Neural progenitor cell (in vitro differentiated cells): Measurements from ENCODE around the gene RHBDL1. TPM values are rescaled to one million over a fixed set of nuclear protein-coding genes. Genes with fewer than 3 reads are reported as not detected.

Source experiments
- DNase-seq: peaks from one replicate; pipeline ENCODE4 v3.0.0-alpha.2; 2016; ENCODE audit warnings: low spot score
- H2AFZ ChIP-seq: fragments of 200-600 bp; sonication (generic); replicated peaks from 2 replicates; pipeline ENCODE4 v1.6.1; 2016; ENCODE audit warnings: antibody characterized with exemption
- H3F3A ChIP-seq: fragments of 200-600 bp; sonication (generic); 2 replicates; pipeline ENCODE4 v1.6.1; 2016; ENCODE audit warnings: antibody characterized with exemption, low read depth
- H3K27ac ChIP-seq: fragments of 200-600 bp; sonication (generic); 2 replicates; pipeline ENCODE4 v1.5.1; 2016; ENCODE audit warnings: mild to moderate bottlenecking
- H3K27me3 ChIP-seq: fragments of 200-600 bp; sonication (generic); 2 replicates; pipeline ENCODE4 v1.6.1; 2016; ENCODE audit warnings: mild to moderate bottlenecking, moderate library complexity
- H3K36me3 ChIP-seq: fragments of 200-600 bp; sonication (generic); 2 replicates; pipeline ENCODE4 v1.5.1; 2016
- H3K4me1 ChIP-seq: fragments of 200-600 bp; sonication (generic); 2 replicates; pipeline ENCODE4 v1.6.1; 2016; ENCODE audit warnings: mixed run types
- H3K4me2 ChIP-seq: fragments of 200-600 bp; sonication (generic); 2 replicates; pipeline ENCODE4 v1.6.1; 2016
- H3K4me3 ChIP-seq: fragments of 200-600 bp; sonication (generic); 2 replicates; pipeline ENCODE4 v1.5.1; 2016
- H3K79me2 ChIP-seq: fragments of 200-600 bp; sonication (generic); 2 replicates; pipeline ENCODE4 v1.6.1; 2016; ENCODE audit warnings: low read depth
- H3K9ac ChIP-seq: fragments of 200-600 bp; sonication (generic); 2 replicates; pipeline ENCODE4 v1.6.1; 2016
- H3K9me3 ChIP-seq: fragments of 200-600 bp; sonication (generic); 2 replicates; pipeline ENCODE4 v1.5.1; 2016; ENCODE audit warnings: low read depth
- H4K20me1 ChIP-seq: fragments of 200-600 bp; sonication (generic); 2 replicates; pipeline ENCODE4 v1.6.1; 2016; ENCODE audit warnings: low read depth
- H3K27ac Mint-ChIP-seq: 3 replicates; pipeline ENCODE4 v1.8.0; 2021; ENCODE audit warnings: mixed read lengths
- H3K27me3 Mint-ChIP-seq: 2 replicates; pipeline ENCODE4 v1.8.0; 2022; ENCODE audit warnings: low read depth, mild to moderate bottlenecking, inconsistent platforms, moderate library complexity, mixed read lengths; ENCODE audit not compliant: insufficient read depth
- H3K36me3 Mint-ChIP-seq: 3 replicates; pipeline ENCODE4 v1.8.0; 2021; ENCODE audit warnings: mixed read lengths
- H3K4me1 Mint-ChIP-seq: 3 replicates; pipeline ENCODE4 v1.8.0; 2021; ENCODE audit warnings: mixed read lengths
- H3K4me3 Mint-ChIP-seq: 3 replicates; pipeline ENCODE4 v1.8.0; 2021; ENCODE audit warnings: mild to moderate bottlenecking, moderate library complexity, mixed read lengths
- H3K9me3 Mint-ChIP-seq: 3 replicates; pipeline ENCODE4 v1.8.0; 2020; ENCODE audit warnings: mixed read lengths
- CTCF ChIP-seq: fragments of 200-600 bp; sonication (generic); IDR thresholded peaks from 2 replicates; pipeline ENCODE4 v1.5.1; 2017; ENCODE audit warnings: antibody characterized with exemption, mild to moderate bottlenecking
- EZH2 ChIP-seq: fragments of 200-600 bp; sonication (generic); IDR thresholded peaks from 2 replicates; pipeline ENCODE4 v1.6.1; 2017; ENCODE audit warnings: antibody characterized with exemption, mild to moderate bottlenecking, moderate library complexity
- EZH2phosphoT487 ChIP-seq: fragments of 200-600 bp; sonication (generic); IDR thresholded peaks from 2 replicates; pipeline ENCODE4 v1.6.1; 2017; ENCODE audit warnings: antibody characterized with exemption
- total RNA-seq: library from RNA; depleted of rRNA; stranded (reverse); fragments of >200 nt; gene quantifications from 2 replicates; pipeline ENCODE4 v1.2.3, GENCODE V29; 2015; ENCODE audit warnings: low replicate concordance

RHBDL1 gene
- total RNA-seq, 1 donor from 2014 or later, result 0.28 TPM

DNA sequence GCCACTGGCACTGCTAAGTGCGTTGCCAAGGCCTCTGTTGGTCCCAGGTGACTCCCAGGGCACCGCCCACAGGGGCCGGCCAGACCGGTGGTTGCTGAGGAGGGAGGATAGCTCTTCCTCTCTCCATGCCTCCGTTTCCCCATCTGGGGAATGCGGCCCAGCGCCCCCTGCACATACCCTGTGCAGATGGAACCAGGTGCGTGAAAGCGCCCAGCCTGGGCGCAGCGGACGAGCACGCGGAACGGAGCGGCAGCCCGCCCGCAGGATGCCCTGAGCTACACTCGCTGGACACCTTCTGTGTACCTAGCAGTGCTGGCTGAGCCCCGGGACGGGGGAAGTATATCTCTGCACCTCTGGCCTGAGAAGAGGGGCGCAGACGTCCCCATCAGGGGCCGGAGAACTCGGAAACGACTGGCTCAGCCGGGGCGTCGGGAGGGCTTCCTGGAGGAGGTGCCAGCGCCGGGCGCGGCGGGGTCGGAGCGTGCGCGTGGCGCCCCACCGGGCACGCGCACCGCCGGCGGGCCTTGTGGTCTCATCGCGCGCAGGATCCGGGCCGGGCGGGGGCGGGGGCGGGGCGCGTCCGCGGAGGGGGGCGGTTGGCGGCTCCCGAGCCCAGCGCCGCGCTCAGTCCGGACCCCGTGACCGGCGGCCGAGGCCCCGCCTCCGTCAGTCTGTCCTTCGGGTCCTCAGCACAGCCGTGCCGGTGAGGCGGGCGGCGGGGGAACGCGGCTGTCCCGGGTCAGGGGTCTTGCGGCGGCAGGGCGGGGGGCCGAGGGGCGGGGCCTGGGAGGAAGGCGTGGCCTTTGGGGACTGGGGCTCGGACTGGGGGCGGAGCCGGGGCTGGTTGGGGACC lies 51.2 kb downstream of the RHBDL1 start, which contains the start of the genes CCDC78 and HAGHL:
CCDC78 (minus strand) TSS at position 6 of the 853 bp plus-strand sequence. CDS start 76 bp downstream, outside the sequence.
HAGHL (plus strand) TSS at position 669 of the 853 bp plus-strand sequence. CDS start 404 bp downstream, outside the sequence.
- H3K4me1 ChIP-seq, result peaks cover 8% of the 10 kb centered on the region
- H3K36me3 ChIP-seq, result no peaks in the 10 kb centered on the region
- peak; percentile 27 for TF ChIP-seq EZH2phosphoT487
- TF ChIP-seq EZH2, result no peak

DNA sequence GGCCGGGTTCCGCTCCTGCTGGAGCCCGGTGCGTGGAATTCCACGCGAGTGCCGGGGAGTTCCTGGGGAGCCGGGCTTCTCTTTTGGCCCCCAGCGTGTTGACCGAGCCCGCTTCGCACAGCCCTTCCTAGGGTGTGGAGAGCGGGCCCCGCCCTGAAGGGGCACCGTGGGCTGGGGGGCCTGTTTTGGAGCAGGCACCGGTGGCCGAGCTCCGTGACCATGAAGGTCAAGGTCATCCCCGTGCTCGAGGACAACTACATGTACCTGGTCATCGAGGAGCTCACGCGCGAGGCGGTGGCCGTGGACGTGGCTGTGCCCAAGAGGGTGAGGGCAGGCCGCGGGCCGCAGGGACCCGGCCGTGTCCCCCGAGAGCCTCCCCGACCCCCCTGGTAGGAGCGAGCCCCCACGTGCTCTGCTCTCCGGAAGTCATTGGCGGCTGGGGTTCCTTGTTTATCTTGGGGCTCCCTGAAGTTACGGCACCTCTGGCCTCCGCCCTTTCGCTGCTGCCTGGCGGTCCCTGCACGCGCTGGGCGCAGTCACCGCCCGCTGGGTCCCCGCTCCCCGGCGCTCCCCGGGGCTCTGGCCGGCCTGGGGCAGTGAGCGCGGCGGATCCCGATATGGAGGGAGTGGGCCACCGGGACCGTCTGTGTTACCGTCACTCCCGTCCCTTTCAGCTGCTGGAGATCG lies 52.0 kb downstream of the RHBDL1 start:
- Histone ChIP-seq H3K79me2 (no peaks in the 10 kb centered on the region), H3K27me3 (peaks cover 45% of the 10 kb centered on the region), H2AFZ (no peak overlapping the region), H4K20me1 (peaks cover 26% of the 10 kb centered on the region), H3K9ac (no peak overlapping the region), H3K4me2 (peak overlapping the region; percentile 92), H3K27ac (no peak overlapping the region), H3K36me3 (no peaks in the 10 kb centered on the region), H3K4me3 (peak overlapping the region; percentile 43), H3K9me3 (no peaks in the 10 kb centered on the region), H3F3A (peaks cover 33% of the 10 kb centered on the region), H3K4me1 (peaks cover 8% of the 10 kb centered on the region)
- H3K9me3 Mint-ChIP-seq, result no peaks in the 10 kb centered on the region
- peak overlapping the region; percentile 70 for H3K4me3 Mint-ChIP-seq
- TF ChIP-seq EZH2phosphoT487 (peak; percentile 39), CTCF (no peak), EZH2 (peak; percentile 72)
- peaks cover 7% of the 10 kb centered on the region for H3K27me3 Mint-ChIP-seq
- no peak overlapping the region for H3K27ac Mint-ChIP-seq
- H3K36me3 Mint-ChIP-seq, result no peaks in the 10 kb centered on the region
- peak; percentile 50 for DNase-seq
- H3K4me1 Mint-ChIP-seq, result no peaks in the 10 kb centered on the region

More for the DNA sequence above, 51.2 kb downstream of the RHBDL1 start, which contains the start of the genes CCDC78 and HAGHL:
- Mint-ChIP-seq H3K27ac (no peak within 1 kb of the TSS), H3K9me3 (no peaks in the 10 kb centered on the region), H3K4me1 (no peaks in the 10 kb centered on the region), H3K27me3 (peaks cover 7% of the 10 kb centered on the region), H3K4me3 (peak within 1 kb of the TSS; percentile 78), H3K36me3 (no peaks in the 10 kb centered on the region)
- peak; percentile 86 for DNase-seq
- H3K4me2 ChIP-seq, result peak within 1 kb of the TSS; percentile 92
- no peaks in the 10 kb centered on the region for H3K9me3 ChIP-seq
- H3K79me2 ChIP-seq, result no peaks in the 10 kb centered on the region
- no peak within 1 kb of the TSS for H3K27ac ChIP-seq
- H3F3A ChIP-seq, result peaks cover 33% of the 10 kb centered on the region
- H3K9ac ChIP-seq, result no peak within 1 kb of the TSS
- H2AFZ ChIP-seq, result no peak within 1 kb of the TSS
- peaks cover 45% of the 10 kb centered on the region for H3K27me3 ChIP-seq
- H4K20me1 ChIP-seq, result peaks cover 34% of the 10 kb centered on the region
- H3K4me3 ChIP-seq, result peak within 1 kb of the TSS; percentile 43

Other genes with a start within 250 kb of the RHBDL1 start
- gene CAPN15, start 148.0 kb upstream of the RHBDL1 start, total RNA-seq, result 6.8 and 41.0 TPM in 2 replicates
- gene PRR35, start 115.3 kb upstream of the RHBDL1 start, total RNA-seq, result not detected in 2 replicates
- gene NHLRC4, start 108.7 kb upstream of the RHBDL1 start, total RNA-seq, result 0.28 TPM in 1 of 2 replicates, not detected in the other
- gene PIGQ, start 105.7 kb upstream of the RHBDL1 start, total RNA-seq, result 16.1 and 60.7 TPM in 2 replicates
- 6.0 and 30.0 TPM in 2 replicates for gene RAB40C, start 85.6 kb upstream of the RHBDL1 start, total RNA-seq
- gene WFIKKN1, start 44.7 kb upstream of the RHBDL1 start, total RNA-seq, result 5.9 and 22.5 TPM in 2 replicates
- 46.0 and 125 TPM in 2 replicates for gene METTL26, start 39.4 kb upstream of the RHBDL1 start, total RNA-seq
- gene MCRIP2, start 33.8 kb upstream of the RHBDL1 start, total RNA-seq, result 1.5 and 4.7 TPM in 2 replicates
- 9.3 and 33.4 TPM in 2 replicates for gene WDR90, start 26.3 kb upstream of the RHBDL1 start, total RNA-seq
- 34.0 and 138 TPM in 2 replicates for gene RHOT2, start 7.5 kb upstream of the RHBDL1 start, total RNA-seq
- 27.0 and 79.5 TPM in 2 replicates for gene STUB1, start 4.7 kb downstream of the RHBDL1 start, total RNA-seq
- 32.1 and 54.8 TPM in 2 replicates for gene JMJD8, start 8.7 kb downstream of the RHBDL1 start, total RNA-seq
- gene WDR24, start 14.7 kb downstream of the RHBDL1 start, total RNA-seq, result 3.5 and 12.5 TPM in 2 replicates
- gene FBXL16, start 30.1 kb downstream of the RHBDL1 start, total RNA-seq, result 0.13 and 0.65 TPM in 2 replicates
- 24.3 and 110 TPM in 2 replicates for gene METRN, start 39.4 kb downstream of the RHBDL1 start, total RNA-seq
- 7.5 and 20.9 TPM in 2 replicates for gene ANTKMT, start 45.5 kb downstream of the RHBDL1 start, total RNA-seq
- 0.67 and 3.7 TPM in 2 replicates for gene CCDC78, start 50.8 kb downstream of the RHBDL1 start, total RNA-seq
- 1.0 and 5.4 TPM in 2 replicates for gene HAGHL, start 51.4 kb downstream of the RHBDL1 start, total RNA-seq
- gene CIAO3, start 65.3 kb downstream of the RHBDL1 start, total RNA-seq, result 20.5 and 38.2 TPM in 2 replicates
- 0.82 and 1.2 TPM in 2 replicates for gene MSLN, start 85.1 kb downstream of the RHBDL1 start, total RNA-seq
- 5.6 and 22.7 TPM in 2 replicates for gene RPUSD1, start 112.7 kb downstream of the RHBDL1 start, total RNA-seq
- 35.6 and 124 TPM in 2 replicates for gene CHTF18, start 112.9 kb downstream of the RHBDL1 start, total RNA-seq
- gene GNG13, start 125.1 kb downstream of the RHBDL1 start, total RNA-seq, result not detected in 2 replicates